H1 (cell line): ENCODE measurements around the gene CLBA1. TPM values are rescaled to one million over a fixed set of nuclear protein-coding genes. Genes with fewer than 3 reads are reported as not detected.
A peak's percentile ranks its signal among the peaks of the same experiment; 100 is the strongest.

Source experiments
- CHD7 ChIP-seq: fragments of 300-600 bp; sonication (generic); IDR thresholded peaks from 2 replicates; pipeline ENCODE4 v1.7.1; 2012; ENCODE audit warnings: low read length, moderate library complexity, mild to moderate bottlenecking, inconsistent platforms; ENCODE audit not compliant: insufficient replicate concordance
- CREB1 ChIP-seq: IDR thresholded peaks from 2 replicates; pipeline ENCODE4 v1.6.1; 2012; ENCODE audit warnings: inconsistent platforms
- EP300 ChIP-seq, 2 experiments: IDR thresholded peaks; 1 replicate in 1 of 2; 2 replicates in 1 of 2; pipeline ENCODE4 v1.6.1; 2011 to 2012; ENCODE audit warnings: low read depth in 2 of 2, low read length in 2 of 2, mild to moderate bottlenecking in 2 of 2, borderline replicate concordance in 1 of 2, inconsistent platforms in 1 of 2, moderate library complexity in 1 of 2
- PHF8 ChIP-seq: fragments of 200-600 bp; sonication (generic); conservative IDR thresholded peaks from 2 replicates; pipeline ENCODE4 v1.7.1; 2012; ENCODE audit warnings: low read depth, mild to moderate bottlenecking, inconsistent platforms, low read length, moderate library complexity
- RBBP5 ChIP-seq: IDR thresholded peaks from 2 replicates; pipeline ENCODE4 v1.7.1; 2012; ENCODE audit warnings: low read depth, mild to moderate bottlenecking, inconsistent platforms, low read length, moderate library complexity, borderline replicate concordance
- SAP30 ChIP-seq: fragments of 300-600 bp; sonication (generic); IDR thresholded peaks from 2 replicates; pipeline ENCODE4 v1.7.1; 2012; ENCODE audit warnings: low read length, moderate library complexity, mild to moderate bottlenecking, inconsistent platforms; ENCODE audit not compliant: insufficient read depth, insufficient replicate concordance
- SIN3A ChIP-seq, 2 experiments: IDR thresholded peaks in 1 of 2; conservative IDR thresholded peaks in 1 of 2; 2 replicates each; pipeline ENCODE4 v1.6.1; 2011 to 2012; ENCODE audit warnings: low read length in 2 of 2, improper control_type of control experiment in 1 of 2, low read depth in 1 of 2, mild to moderate bottlenecking in 1 of 2
- SP1 ChIP-seq: IDR thresholded peaks from 2 replicates; pipeline ENCODE4 v1.6.1; 2011; ENCODE audit warnings: low read depth, low read length
- SUZ12 ChIP-seq: fragments of 200-600 bp; sonication (generic); IDR thresholded peaks from 2 replicates; pipeline ENCODE4 v1.6.1; 2012; ENCODE audit warnings: mild to moderate bottlenecking, inconsistent platforms, low read length, moderate library complexity, mixed read lengths
- polyA plus RNA-seq, 7 experiments: library from polyadenylated mRNA; depleted of rRNA in 3 of 7; stranded (reverse) in 5 of 7; unstranded in 2 of 7; fragments of >200 nt in 5 of 7; fragments of 200-250 nt in 2 of 7; gene quantifications; 1 replicate in 5 of 7; 2 replicates in 1 of 7; 4 replicates in 1 of 7; pipeline versions ENCODE4 v1.2.1 to v1.2.3, GENCODE V29; 2011 to 2013; ENCODE audit warnings: missing spikeins in 2 of 7, mixed read lengths in 2 of 7
- total RNA-seq: library from RNA; stranded (reverse); fragmentation: NEBNext Ultra II Directional; extraction: Animal tissue kit (Norgen Biotek cat#: 25700); gene quantifications from 2 replicates; pipeline ENCODE4 v1.2.1, GENCODE V29; 2021

CLBA1 gene
- total and polyA plus RNA-seq, 2 of the 8 experiments (the other 6 are each of a cell fraction or from before 2014, with no cell fraction given), result 1.6 to 2.4 TPM

DNA sequence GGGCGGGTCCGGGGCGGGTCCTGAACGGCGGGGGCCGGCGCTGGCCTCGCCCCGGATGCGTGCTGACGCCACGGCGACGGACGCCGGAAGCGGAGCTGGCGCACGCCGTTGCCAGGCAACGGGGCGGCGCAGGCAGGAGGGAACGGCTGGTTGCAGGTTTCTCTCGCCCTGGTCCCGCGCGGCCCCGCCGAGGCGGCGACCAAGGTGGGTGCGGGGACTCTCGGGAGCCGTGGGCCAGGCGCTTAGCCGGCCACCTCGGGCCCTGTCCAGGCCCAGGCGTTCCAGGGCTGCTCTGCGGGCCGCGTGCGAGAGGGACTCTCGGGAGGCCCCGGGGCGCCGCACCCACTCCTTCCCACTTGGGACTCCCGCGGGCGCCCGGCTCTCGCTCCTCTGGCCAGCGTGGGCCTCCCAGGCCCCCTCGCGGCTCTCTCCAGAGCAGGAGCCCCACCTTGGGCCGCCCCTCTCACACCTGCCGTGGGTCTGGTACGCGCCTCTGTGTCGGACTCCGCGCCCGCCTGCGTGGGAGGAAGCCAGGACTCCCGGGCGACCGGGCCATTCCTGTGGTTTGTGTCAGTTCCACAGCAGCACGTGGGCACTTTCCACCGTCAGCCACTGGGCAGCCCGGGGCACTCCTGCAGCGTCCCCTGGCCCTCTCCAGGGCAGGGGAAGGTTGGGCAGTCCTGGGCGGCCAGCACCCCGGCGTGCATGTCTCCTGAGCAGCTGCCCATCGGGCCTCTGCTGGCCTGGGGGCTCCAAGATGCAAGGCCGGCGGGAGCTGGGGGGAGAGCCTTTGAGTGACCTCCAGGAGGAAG lies at the start of gene CLBA1 (continued):
- no peak for TF ChIP-seq EP300 (IDR thresholded peaks at IDR 0.05; ENCODE audit: borderline replicate concordance in 1 of 2, low read depth in 2 of 2, low read length in 2 of 2)
- TF ChIP-seq RBBP5, result no peak
- TF ChIP-seq SAP30, result no peak
- peak; percentile 77 to 93; a peak in 3 of 4 replicates for TF ChIP-seq SIN3A (conservative IDR thresholded peaks at IDR 0.05 in 1 of 2, IDR thresholded peaks at IDR 0.05 in 1 of 2; ENCODE audit: low read depth in 1 of 2, low read length in 2 of 2)
- TF ChIP-seq SUZ12, result no peak
- peak; percentile 80 for TF ChIP-seq CREB1
- 0 out of 2 replicates have a peak, but pooled peaks have one; percentile 7 for TF ChIP-seq SP1
- TF ChIP-seq PHF8, result no peak
- TF ChIP-seq CHD7, result no peak
